Erythroblast (primary cell): Measurements from ENCODE around the gene RYR2.

ENCODE experiments used
- GATA1 ChIP-seq: IDR thresholded peaks from 2 replicates; pipeline ENCODE4 v1.6.1; 2011; ENCODE audit warnings: low read depth, mild to moderate bottlenecking, control low read depth, low read length, moderate library complexity
- POLR2A ChIP-seq: IDR thresholded peaks from 2 replicates; pipeline ENCODE4 v1.6.1; 2011; ENCODE audit warnings: mild to moderate bottlenecking, low read length

GRCh38 chr1:237012361-237012760 is 29.6 kb upstream of the RYR2 start:
- TF ChIP-seq POLR2A (no peak), GATA1 (no peak)
